Astrocyte of the cerebellum (primary cell): Measurements from ENCODE around the gene CCDC89.

Source experiments
- DNase-seq: peaks from one replicate; pipeline ENCODE4 v3.0.0-alpha.2; 2011; ENCODE audit warnings: low read depth
- H3K4me3 ChIP-seq: 2 replicates; pipeline ENCODE4 v1.5.1; 2011; ENCODE audit warnings: mild to moderate bottlenecking, low read depth, low read length, moderate library complexity
- in situ Hi-C: cut with HindIII; loops from 2 replicates; pipeline ENCODE4 v1.10.0; 2017; ENCODE audit warnings: low sequenced_read_pairs
- TF ChIP-seq, protein P1 (sequence below): IDR thresholded peaks from 2 replicates; pipeline ENCODE4 v1.5.1; 2012; ENCODE audit warnings: low read length, low read depth, moderate library complexity, mild to moderate bottlenecking; ENCODE audit errors: missing control alignments

CCDC89 gene

DNA sequence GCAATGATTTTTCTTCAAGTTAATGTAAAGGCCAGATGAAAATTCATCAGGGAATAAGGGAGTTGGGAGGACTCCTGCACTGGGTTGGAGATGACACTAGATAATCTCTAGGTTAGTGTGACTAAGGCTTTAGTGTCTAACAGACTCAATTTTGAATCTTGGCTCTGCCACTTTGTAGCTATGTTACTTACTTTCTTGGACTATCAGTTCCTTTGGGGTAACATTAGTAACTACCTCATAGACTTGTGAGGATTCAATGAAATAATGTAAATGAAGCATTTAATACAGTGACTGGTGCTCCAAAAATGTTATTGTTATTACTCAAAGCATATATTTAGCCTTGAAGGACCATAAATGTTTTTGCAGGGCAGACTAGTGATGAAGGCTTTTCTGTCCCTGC lies 9.6 kb upstream of the CCDC89 start:
- TF ChIP-seq, protein P1, sequence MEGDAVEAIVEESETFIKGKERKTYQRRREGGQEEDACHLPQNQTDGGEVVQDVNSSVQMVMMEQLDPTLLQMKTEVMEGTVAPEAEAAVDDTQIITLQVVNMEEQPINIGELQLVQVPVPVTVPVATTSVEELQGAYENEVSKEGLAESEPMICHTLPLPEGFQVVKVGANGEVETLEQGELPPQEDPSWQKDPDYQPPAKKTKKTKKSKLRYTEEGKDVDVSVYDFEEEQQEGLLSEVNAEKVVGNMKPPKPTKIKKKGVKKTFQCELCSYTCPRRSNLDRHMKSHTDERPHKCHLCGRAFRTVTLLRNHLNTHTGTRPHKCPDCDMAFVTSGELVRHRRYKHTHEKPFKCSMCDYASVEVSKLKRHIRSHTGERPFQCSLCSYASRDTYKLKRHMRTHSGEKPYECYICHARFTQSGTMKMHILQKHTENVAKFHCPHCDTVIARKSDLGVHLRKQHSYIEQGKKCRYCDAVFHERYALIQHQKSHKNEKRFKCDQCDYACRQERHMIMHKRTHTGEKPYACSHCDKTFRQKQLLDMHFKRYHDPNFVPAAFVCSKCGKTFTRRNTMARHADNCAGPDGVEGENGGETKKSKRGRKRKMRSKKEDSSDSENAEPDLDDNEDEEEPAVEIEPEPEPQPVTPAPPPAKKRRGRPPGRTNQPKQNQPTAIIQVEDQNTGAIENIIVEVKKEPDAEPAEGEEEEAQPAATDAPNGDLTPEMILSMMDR, result no peak
- DNase-seq, result no peak
- H3K4me3 ChIP-seq, result no peak overlapping the region
- in situ Hi-C loops, result no loop called here

DNA sequence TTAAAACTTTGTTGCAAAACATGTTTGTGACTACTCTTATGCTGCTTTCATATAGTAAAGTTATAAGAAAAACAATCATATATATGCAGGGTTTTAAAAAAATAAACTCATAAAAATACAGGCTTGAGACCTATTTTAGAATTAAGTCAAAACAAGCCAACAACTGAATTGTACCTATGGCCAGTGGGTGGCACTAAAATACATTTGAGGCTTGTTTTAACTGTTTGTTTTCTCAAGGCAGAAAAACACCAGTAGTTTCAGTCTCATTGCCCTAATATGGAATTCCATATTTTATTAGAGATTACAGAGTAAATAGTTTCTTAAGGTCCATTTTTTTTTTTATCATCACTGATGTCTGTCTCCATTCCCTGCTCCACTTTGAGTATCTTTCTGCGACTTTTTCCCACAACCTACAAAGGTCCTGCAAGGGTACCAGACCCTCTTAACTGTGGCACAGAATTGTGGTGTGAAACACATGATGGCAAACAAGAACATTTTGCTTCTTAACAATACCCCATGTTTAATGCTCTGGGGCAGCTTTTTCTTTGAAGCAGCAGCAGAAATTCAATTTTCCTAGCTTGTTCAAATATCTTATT lies 8.5 kb upstream of the CCDC89 start:
- in situ Hi-C loops, result no loop called here
- no peak overlapping the region for H3K4me3 ChIP-seq
- TF ChIP-seq, protein P1, result peak; percentile 36
- DNase-seq, result peak; percentile 40

DNA sequence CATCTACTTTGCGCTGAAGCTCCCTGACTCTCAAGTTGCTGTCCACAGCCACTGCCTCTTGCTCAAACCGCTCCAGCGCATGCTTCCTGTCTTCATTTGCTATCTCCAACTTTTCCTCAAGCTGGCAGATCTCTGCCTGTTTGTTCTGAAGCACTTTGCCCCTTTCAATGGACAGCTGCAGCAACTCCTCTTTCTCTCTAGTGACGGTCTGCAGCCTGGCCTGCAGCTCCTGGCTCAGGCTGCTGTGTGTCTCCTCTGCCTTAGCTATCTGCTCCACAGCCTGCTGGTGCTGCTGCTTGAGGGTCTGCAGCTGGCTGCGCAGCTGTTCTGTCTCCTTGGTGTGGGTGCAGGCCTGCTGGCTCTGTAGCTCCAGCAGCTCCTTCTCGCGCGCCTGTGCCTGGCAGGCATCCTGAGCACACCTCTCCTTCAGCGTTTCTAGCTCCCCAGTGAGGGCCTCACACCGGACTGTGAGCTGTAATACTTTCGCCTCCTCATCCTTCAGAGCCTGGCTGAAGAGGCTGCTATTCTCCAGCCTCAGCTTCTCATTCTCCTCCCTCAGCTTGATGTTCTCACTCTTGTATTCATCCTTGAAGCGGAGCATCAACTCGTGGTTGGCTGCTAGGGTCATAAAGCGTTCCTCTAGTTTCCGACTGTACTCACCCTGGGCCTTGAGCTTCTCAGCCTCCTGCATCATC lies 723 bp downstream of the CCDC89 start:
- in situ Hi-C loops, result no loop called here
- peak overlapping the region; percentile 38 for H3K4me3 ChIP-seq

DNA sequence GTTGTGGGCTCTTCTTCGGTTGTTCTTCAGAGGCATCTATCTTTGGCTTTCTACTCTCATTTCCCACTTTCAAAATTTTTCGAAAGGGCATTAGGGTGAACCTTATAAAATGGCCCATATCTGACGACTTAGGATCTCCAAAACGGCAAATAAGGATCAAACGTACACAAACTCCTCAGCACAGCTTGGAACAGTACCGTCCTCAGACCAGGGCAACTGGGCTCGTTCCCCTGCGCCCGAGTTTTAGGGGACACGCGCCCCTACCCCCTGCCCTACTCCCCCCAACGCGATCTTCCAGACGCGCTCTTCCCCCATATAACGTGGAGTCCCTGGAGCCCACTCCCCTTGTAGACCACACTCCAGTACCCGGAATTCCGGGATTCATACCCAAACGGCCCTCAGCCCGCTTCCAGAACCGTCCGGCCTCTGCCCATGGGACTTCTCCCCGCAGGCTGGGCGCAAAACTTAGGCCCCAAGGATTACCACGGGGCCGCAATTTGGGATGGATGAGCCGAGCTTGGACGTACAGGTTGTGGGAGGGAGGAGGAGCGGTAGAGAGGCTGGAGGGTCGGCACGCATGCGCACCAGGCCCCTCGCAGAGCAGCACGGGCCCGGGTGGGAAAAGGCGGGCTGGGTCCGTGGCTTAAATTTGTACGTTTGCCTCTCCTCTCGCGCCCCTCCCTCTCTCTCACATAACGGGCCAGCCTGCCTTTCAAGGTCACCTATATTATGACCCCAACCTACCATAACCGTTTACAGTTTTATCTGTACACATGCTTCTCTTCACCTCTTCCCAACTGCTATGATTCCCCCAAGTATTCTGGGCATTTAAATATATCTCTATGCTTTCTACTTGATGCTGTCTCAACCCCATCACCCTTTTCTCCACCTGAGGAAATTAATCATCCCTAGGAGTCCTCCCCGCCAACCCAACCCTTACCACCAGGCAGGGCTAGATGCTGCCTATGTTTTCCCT lies 3.4 kb downstream of the CCDC89 start:
- H3K4me3 ChIP-seq, result peak overlapping the region; percentile 52
- in situ Hi-C loops, result no loop called here
- DNase-seq, result no peak
- TF ChIP-seq, protein P1, result no peak

More for the DNA sequence above, 723 bp downstream of the CCDC89 start:
- TF ChIP-seq, protein P1, result no peak
- no peak for DNase-seq

DNA sequence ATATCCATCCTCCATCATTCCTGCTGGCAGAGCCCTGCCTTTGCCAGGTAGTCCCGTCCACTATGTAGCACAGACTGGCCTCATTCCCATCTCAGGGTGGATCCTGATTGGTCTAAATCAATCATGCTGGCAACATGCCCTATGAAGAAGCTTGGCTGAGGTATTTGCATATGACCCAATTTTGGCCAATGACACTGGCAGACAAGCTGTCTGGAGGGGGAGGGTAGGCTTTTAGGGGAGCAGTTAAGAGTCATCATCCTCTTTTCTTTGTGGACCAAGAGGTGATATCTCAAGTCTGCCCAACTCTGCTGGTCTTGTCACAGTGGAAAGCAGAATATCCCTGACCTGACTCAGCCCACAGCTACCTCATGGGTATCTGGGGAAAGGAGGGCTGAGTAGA lies 5.1 kb downstream of the CCDC89 start:
- H3K4me3 ChIP-seq, result no peak overlapping the region
- no peak for DNase-seq
- in situ Hi-C loops, result no loop called here
- TF ChIP-seq, protein P1, result no peak

DNA sequence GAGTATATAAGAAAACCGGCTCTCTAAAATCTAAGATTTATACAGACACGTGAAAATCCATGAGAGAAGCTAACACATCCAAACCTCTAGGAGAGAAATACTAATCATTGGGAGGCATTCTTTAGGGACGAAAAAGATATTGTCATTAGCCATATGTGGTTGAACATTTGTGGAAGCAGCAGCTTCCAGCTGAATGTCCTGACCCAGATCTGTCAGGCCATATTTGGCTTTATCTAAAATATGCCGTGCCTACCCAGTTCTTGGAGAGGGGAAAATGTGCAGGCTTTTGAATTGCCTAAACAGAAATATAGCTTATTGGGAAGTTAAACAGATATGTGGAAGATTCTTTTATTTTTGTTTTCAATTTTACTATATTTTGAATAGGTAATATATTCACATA lies 6.4 kb downstream of the CCDC89 start:
- H3K4me3 ChIP-seq, result no peak overlapping the region
- TF ChIP-seq, protein P1, result no peak
- in situ Hi-C loops, result no loop called here
- no peak for DNase-seq
